Neural cell (in vitro differentiated cells): Measurements from ENCODE around the gene XPNPEP2.

Experiments
- EZH2 ChIP-seq: fragments of 200-600, 300-800 bp; shearing (Covaris generic), sonication (generic); IDR thresholded peaks from 2 replicates; pipeline ENCODE4 v1.6.1; 2014; ENCODE audit warnings: antibody characterized with exemption, low read length, borderline replicate concordance, mild to moderate bottlenecking; ENCODE audit not compliant: insufficient read depth, poor library complexity, severe bottlenecking
- MXI1 ChIP-seq: fragments of 450-650 bp; conservative IDR thresholded peaks from 2 replicates; pipeline ENCODE4 v1.6.1; 2014; ENCODE audit warnings: antibody characterized with exemption, mild to moderate bottlenecking; ENCODE audit not compliant: poor library complexity, severe bottlenecking
- POLR2AphosphoS5 ChIP-seq: IDR thresholded peaks from 2 replicates; pipeline ENCODE4 v1.6.1; 2012
- RAD21 ChIP-seq: fragments of 450-650 bp; conservative IDR thresholded peaks from 2 replicates; pipeline ENCODE4 v1.6.1; 2014; ENCODE audit warnings: antibody characterized with exemption, mild to moderate bottlenecking, moderate library complexity
- REST ChIP-seq: IDR thresholded peaks from 2 replicates; pipeline ENCODE4 v1.6.1; 2012; ENCODE audit warnings: borderline replicate concordance
- TAF1 ChIP-seq: IDR thresholded peaks from 2 replicates; pipeline ENCODE4 v1.6.1; 2012; ENCODE audit warnings: low read depth
- TF ChIP-seq, protein P1 (sequence below): fragments of 450-650 bp; IDR thresholded peaks from 2 replicates; pipeline ENCODE4 v1.5.1; 2014; ENCODE audit warnings: antibody characterized with exemption, mild to moderate bottlenecking, moderate library complexity; ENCODE audit not compliant: poor library complexity, severe bottlenecking

- TF ChIP-seq, protein P1, sequence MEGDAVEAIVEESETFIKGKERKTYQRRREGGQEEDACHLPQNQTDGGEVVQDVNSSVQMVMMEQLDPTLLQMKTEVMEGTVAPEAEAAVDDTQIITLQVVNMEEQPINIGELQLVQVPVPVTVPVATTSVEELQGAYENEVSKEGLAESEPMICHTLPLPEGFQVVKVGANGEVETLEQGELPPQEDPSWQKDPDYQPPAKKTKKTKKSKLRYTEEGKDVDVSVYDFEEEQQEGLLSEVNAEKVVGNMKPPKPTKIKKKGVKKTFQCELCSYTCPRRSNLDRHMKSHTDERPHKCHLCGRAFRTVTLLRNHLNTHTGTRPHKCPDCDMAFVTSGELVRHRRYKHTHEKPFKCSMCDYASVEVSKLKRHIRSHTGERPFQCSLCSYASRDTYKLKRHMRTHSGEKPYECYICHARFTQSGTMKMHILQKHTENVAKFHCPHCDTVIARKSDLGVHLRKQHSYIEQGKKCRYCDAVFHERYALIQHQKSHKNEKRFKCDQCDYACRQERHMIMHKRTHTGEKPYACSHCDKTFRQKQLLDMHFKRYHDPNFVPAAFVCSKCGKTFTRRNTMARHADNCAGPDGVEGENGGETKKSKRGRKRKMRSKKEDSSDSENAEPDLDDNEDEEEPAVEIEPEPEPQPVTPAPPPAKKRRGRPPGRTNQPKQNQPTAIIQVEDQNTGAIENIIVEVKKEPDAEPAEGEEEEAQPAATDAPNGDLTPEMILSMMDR: no peak
- TF ChIP-seq EZH2 (no peak), TAF1 (no peak), REST (no peak), POLR2AphosphoS5 (no peak), MXI1 (no peak), RAD21 (no peak)
These were observed 40.4 kb downstream of the XPNPEP2 start for GRCh38 chrX:129779086-129779672.
